ENCODE measurements around the gene OSBPL1A.

- TF ChIP-seq CTCF (IDR thresholded peaks at IDR 0.05): no peak
- no peak for TF ChIP-seq POLR2A (IDR thresholded peaks at IDR 0.05)
Observed at GRCh38 chr18:24381126-24381525, 16.5 kb downstream of the OSBPL1A start.

All from lower leg skin (tissue), 3 donors.